IPS DF 6.9 (cell line): Measurements from ENCODE around the gene SLC25A14.
A peak's percentile ranks its signal among the peaks of the same experiment; 100 is the strongest.

Source experiments
- DNase-seq: peaks from one replicate; pipeline ENCODE4 v3.0.0-alpha.2; 2013; ENCODE audit warnings: low read depth, low spot score
- H3K27ac ChIP-seq: one replicate; pipeline ENCODE4 v1.5.1; 2013; ENCODE audit warnings: low read length, control low read depth
- H3K27me3 ChIP-seq: 2 replicates; pipeline ENCODE4 v1.6.1; 2013; ENCODE audit warnings: mild to moderate bottlenecking, low read length; ENCODE audit not compliant: control insufficient read depth, insufficient read depth
- H3K36me3 ChIP-seq: 2 replicates; pipeline ENCODE4 v1.6.1; 2013; ENCODE audit warnings: low read length; ENCODE audit not compliant: control insufficient read depth, insufficient read depth
- H3K4me1 ChIP-seq: 2 replicates; pipeline ENCODE4 v1.6.1; 2013; ENCODE audit warnings: low read length; ENCODE audit not compliant: control insufficient read depth, insufficient read depth
- H3K4me3 ChIP-seq: 2 replicates; pipeline ENCODE4 v1.5.1; 2013; ENCODE audit warnings: mild to moderate bottlenecking, low read length
- H3K9me3 ChIP-seq: 2 replicates; pipeline ENCODE4 v1.6.1; 2013; ENCODE audit warnings: low read length, inconsistent platforms; ENCODE audit not compliant: control insufficient read depth, insufficient read depth
- WGBS: extraction: QIAGEN DNeasy Blood & Tissue Kit; methylation state at CpG from one replicate; pipeline ENCODE4 v1.1.7; 2013; ENCODE audit warnings: mixed read lengths, missing lambda C conversion rate; ENCODE audit not compliant: insufficient read length, insufficient coverage; 5-methylcytosine and 5-hydroxymethylcytosine counted together

SLC25A14 gene

DNA sequence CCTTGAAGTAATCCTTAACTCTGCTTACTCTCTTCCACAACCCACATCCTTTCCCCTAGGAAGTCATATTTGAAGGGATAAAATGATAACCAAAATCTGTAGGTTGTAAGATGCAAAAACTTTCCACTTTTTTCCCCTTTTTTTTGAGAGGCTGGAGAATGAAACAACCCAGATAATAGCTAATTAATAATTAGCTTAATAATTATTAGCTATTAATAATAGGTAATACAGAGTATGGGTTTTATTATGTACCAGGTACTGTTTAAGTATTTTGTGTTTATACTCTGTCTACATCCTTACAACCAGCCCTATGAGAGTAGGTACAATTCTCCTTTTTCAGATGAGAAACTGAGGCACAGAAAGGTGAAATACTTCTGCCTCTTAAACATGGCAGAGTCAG, 36.4 kb downstream of the SLC25A14 start:
- H3K4me1 ChIP-seq, result no peaks in the 10 kb centered on the region
- H3K36me3 ChIP-seq, result no peaks in the 10 kb centered on the region
- H3K9me3 ChIP-seq, result no peaks in the 10 kb centered on the region
- no peaks in the 10 kb centered on the region for H3K27me3 ChIP-seq
- no peak overlapping the region for H3K4me3 ChIP-seq
- H3K27ac ChIP-seq, result no peak overlapping the region
- no peak for DNase-seq

- Histone ChIP-seq H3K4me1 (no peaks in the 10 kb centered on the region), H3K36me3 (no peaks in the 10 kb centered on the region), H3K27ac (no peak overlapping the region), H3K9me3 (no peaks in the 10 kb centered on the region), H3K27me3 (no peaks in the 10 kb centered on the region), H3K4me3 (no peak overlapping the region)
- no CpG with 5 or more reads among the region's 5 CpGs for WGBS
- no peak for DNase-seq
Measured at GRCh38 chrX:130378024-130378669, 38.4 kb downstream of the SLC25A14 start.

DNA sequence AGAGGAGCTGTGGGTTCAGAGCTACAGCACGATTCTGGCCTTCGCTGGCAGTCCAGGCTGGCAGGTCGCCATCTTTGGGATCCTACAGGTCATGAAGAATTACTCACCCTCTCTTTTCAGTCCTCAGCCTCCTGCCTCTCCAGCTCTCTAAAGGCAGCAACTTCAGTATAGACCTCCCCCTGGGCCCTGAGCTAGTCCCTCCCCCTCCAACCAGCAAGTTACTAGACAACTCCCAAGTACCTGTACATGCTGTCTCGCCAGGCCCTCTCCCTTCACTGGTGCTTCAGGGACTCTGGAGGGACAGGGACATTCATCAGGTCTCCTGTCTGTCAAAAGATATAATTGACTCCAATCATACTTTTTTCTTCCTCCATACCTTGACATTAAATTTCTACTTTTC, 45.8 kb downstream of the SLC25A14 start, which contains the start of gene GPR119:
TSS of gene GPR119 (minus strand) at position 155 of the 400 bp plus-strand sequence. CDS start 227 bp downstream, outside the sequence.
- Histone ChIP-seq H3K4me3 (no peak within 1 kb of the TSS), H3K36me3 (no peaks in the 10 kb centered on the region), H3K4me1 (no peaks in the 10 kb centered on the region), H3K9me3 (no peaks in the 10 kb centered on the region), H3K27ac (no peak within 1 kb of the TSS), H3K27me3 (no peaks in the 10 kb centered on the region)
- no peak for DNase-seq
- no CpG with 5 or more reads among the region's 4 CpGs for WGBS

GRCh38 chrX:130386408-130386808, 46.7 kb downstream of the SLC25A14 start:
- no peak for DNase-seq
- H3K4me3 ChIP-seq, result no peak overlapping the region
- WGBS, result no CpG with 5 or more reads among the region's 5 CpGs
- no peaks in the 10 kb centered on the region for H3K36me3 ChIP-seq
- H3K27me3 ChIP-seq, result no peaks in the 10 kb centered on the region
- no peaks in the 10 kb centered on the region for H3K9me3 ChIP-seq
- no peak overlapping the region for H3K27ac ChIP-seq
- no peaks in the 10 kb centered on the region for H3K4me1 ChIP-seq

DNA sequence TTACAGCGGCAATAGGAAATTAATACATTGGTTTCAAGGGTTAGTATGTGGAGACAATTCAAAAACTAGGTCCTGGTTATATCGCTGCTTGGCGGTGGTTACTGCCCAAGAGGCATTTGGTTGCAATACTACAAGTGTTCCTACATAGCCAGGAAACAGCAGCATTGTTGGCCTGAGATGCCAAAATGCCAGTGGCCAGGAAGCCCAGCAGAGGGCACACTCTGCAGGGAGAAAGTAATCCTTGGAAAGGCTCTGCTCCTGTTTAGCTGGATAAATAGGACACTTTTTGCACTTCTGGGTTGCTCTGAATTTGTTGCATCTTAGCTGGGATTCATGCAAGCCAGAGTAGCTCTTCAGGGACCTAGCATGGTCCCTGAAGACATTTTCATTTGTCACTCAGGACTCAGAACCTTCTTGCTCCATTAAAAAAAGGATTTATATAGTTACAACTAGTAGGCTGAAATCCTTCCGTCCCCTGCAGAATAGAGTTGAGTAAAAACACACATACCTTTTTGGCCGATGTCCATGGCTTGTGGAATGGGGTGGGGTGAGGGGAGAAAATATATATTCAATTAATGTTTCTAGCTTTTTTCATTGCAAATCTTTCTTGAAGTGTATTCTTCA, 53.8 kb downstream of the SLC25A14 start:
- no peaks in the 10 kb centered on the region for H3K9me3 ChIP-seq
- peak; percentile 16 for DNase-seq
- no peak overlapping the region for H3K4me3 ChIP-seq
- no peaks in the 10 kb centered on the region for H3K36me3 ChIP-seq
- no peaks in the 10 kb centered on the region for H3K4me1 ChIP-seq
- H3K27ac ChIP-seq, result no peak overlapping the region
- no CpG with 5 or more reads among the region's 5 CpGs for WGBS
- no peaks in the 10 kb centered on the region for H3K27me3 ChIP-seq

DNA sequence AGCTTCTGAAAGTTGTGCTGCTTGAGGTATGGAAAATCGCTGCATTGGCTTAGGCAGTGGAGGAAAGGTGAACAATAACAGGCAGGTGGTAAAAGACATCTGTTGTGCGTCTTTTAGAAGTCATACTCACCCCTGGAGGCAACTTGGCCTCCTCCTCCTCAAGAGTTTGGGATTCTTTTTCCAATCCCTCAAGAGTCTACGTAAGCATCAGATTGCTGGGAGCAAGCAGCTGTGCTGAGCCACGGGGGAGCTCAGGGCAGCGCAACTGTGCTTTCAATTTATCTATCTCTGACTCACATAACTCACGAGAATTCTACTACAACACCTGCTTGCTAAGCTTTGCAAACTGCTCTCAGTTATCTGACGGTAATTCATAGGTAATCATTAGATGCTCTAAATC, 55.6 kb downstream of the SLC25A14 start:
- no CpG with 5 or more reads among the region's 7 CpGs for whole genome bisulfite sequencing
- Histone ChIP-seq H3K4me3 (no peak overlapping the region), H3K4me1 (no peaks in the 10 kb centered on the region), H3K27me3 (no peaks in the 10 kb centered on the region), H3K36me3 (no peaks in the 10 kb centered on the region), H3K27ac (no peak overlapping the region), H3K9me3 (no peaks in the 10 kb centered on the region)
- no peak for DNase-seq

DNA sequence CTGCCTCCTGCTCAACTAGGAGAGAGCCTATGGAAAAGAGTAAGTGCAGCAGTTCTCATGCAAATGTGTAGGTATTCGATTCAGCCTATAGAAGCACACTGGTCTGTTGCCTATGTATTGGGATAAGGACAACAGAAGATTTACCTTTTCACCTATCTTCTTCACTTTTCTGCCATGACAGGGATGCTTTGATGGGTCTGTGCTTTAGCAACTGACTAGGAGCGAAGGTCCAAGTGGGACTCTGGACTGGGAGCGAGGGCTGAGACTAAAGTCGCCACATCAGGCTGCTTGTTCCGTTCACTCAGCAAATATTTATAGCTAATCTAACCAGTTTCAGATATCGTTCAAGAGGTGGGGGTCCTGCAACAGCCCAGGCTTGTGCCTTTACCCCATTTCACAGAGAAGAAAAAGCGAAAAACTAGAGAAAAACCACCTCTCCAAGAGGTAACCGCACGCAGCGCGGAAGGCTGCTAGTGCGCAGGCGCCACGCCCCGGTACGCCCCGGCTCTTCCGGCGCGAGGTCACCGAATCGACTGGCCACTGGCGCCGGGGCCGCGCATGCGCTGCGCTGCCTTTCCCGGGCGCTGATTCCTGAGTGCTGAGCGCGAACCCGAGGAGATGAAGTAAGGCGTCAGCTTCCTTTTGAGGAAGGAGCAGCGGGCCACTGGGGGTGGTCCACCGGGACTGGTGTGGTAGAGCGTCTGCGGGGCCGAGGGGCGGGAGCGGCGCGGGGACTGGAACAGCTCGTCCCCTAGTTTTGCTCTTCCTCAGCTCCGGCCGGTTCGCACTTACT, 61.9 kb downstream of the SLC25A14 start, which contains the start of gene RBMX2:
TSS of gene RBMX2 (plus strand) at position 573 of the 793 bp plus-strand sequence. CDS start at position 619, 46 bp downstream.
- H3K36me3 ChIP-seq, result peaks cover 3% of the 10 kb centered on the region; the same call in 1 of the 2 replicates
- peak within 1 kb of the TSS; percentile 95; the same call in 1 of the 2 replicates for H3K4me3 ChIP-seq
- WGBS, result no CpG with 5 or more reads among the region's 47 CpGs
- peak; percentile 16 for DNase-seq
- H3K4me1 ChIP-seq, result no peaks in the 10 kb centered on the region
- no peaks in the 10 kb centered on the region for H3K9me3 ChIP-seq
- no peaks in the 10 kb centered on the region for H3K27me3 ChIP-seq
- H3K27ac ChIP-seq, result no peak within 1 kb of the TSS

DNA sequence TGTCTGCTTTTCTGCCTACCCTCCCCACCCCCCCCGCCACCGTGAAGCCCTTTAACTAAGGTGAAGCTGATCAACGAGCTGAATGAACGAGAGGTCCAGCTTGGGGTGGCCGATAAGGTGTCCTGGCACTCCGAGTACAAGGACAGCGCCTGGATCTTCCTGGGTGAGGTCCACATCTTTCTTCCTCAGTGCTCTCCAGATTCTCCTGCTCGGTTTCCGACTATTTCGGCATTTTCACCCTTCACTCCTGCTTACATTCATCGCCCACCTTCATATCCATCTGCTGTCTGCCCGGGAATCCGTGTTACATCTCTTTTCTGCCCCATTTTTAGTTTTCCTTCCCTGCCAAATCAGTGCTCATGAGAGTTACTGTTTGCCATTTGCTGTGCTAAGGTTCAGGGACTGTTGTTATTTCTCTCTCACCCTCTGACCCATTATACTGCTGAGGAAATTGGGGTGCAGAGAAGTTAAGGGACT, 62.5 kb downstream of the SLC25A14 start:
- Histone ChIP-seq H3K36me3 (peaks cover 3% of the 10 kb centered on the region; the same call in 1 of the 2 replicates), H3K4me1 (no peaks in the 10 kb centered on the region), H3K27ac (no peak overlapping the region), H3K4me3 (peak overlapping the region; percentile 95; the same call in 1 of the 2 replicates), H3K27me3 (no peaks in the 10 kb centered on the region), H3K9me3 (no peaks in the 10 kb centered on the region)
- no CpG with 5 or more reads among the region's 13 CpGs for WGBS
- no peak for DNase-seq

DNA sequence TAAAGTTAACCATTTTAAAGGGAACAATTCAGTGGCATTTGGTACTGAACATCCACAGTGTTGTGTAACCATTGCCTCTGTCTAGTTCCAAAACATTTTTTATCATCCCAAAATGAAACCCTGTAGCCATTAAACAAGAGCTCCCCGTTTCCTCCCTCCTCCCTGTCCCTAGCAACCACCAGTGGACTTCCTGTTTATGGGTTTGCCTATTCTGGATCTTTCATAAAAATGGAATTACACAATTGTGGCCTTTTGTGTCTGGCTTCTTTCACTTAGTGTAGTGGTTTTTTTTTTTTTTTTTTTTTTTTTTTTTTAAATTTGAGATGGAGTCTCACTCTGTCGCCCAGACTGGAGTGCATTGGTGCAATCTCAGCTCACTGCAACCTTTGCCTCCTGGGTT, 73.7 kb downstream of the SLC25A14 start:
- no peaks in the 10 kb centered on the region for H3K4me1 ChIP-seq
- DNase-seq, result no peak
- no peaks in the 10 kb centered on the region for H3K9me3 ChIP-seq
- WGBS, result no CpG with 5 or more reads among the region's 2 CpGs
- no peak overlapping the region for H3K4me3 ChIP-seq
- no peaks in the 10 kb centered on the region for H3K36me3 ChIP-seq
- no peak overlapping the region for H3K27ac ChIP-seq
- no peaks in the 10 kb centered on the region for H3K27me3 ChIP-seq

GRCh38 chrX:130414800-130415199, 75.1 kb downstream of the SLC25A14 start:
- H3K4me3 ChIP-seq, result no peak overlapping the region
- no CpG with 5 or more reads among the region's 5 CpGs for WGBS
- no peaks in the 10 kb centered on the region for H3K36me3 ChIP-seq
- no peak for DNase-seq
- H3K4me1 ChIP-seq, result peaks cover 2% of the 10 kb centered on the region; the same call in 1 of the 2 replicates
- H3K27me3 ChIP-seq, result no peaks in the 10 kb centered on the region
- H3K9me3 ChIP-seq, result no peaks in the 10 kb centered on the region
- no peak overlapping the region for H3K27ac ChIP-seq
